ENCODE measurements around the gene CHEK1.
"Not testable (repeated sequence)": the region's sequence is repeated elsewhere in the genome, so short reads cannot be mapped to it uniquely, and the experiment has no call there.

The CHEK1 gene

DNA sequence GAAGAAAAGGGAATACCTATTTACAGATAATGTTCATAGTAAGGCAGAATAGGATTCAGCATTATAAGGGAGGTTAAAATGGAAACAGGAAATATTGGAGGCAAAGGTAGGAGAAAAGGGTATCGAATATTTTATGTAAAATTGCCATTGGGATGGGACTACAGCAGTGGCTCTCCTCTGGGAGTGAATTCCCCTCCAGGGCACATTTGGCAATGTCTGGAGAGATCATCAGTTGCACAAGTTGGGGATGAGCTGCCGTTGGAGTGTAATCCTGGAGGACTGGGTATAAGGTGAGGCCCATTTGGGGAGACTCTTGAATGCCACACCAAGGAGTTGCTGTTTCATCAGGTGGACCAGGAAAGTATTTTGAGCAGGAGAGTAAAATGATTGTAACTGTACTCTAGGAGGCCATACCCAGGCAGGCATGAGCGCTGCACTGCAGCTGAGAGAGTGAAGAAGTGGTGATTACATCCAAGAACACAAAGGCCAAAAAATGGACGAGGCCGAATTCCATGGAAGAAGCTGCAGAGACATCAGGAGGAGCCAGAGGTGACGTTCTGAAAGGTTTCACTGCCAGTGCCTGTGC lies 64.4 kb downstream of the CHEK1 start:
- no peak overlapping the region for H3K4me3 ChIP-seq (ENCODE audit: low read length)
- TF ChIP-seq, protein P1, sequence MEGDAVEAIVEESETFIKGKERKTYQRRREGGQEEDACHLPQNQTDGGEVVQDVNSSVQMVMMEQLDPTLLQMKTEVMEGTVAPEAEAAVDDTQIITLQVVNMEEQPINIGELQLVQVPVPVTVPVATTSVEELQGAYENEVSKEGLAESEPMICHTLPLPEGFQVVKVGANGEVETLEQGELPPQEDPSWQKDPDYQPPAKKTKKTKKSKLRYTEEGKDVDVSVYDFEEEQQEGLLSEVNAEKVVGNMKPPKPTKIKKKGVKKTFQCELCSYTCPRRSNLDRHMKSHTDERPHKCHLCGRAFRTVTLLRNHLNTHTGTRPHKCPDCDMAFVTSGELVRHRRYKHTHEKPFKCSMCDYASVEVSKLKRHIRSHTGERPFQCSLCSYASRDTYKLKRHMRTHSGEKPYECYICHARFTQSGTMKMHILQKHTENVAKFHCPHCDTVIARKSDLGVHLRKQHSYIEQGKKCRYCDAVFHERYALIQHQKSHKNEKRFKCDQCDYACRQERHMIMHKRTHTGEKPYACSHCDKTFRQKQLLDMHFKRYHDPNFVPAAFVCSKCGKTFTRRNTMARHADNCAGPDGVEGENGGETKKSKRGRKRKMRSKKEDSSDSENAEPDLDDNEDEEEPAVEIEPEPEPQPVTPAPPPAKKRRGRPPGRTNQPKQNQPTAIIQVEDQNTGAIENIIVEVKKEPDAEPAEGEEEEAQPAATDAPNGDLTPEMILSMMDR (conservative IDR thresholded peaks at IDR 0.05; ENCODE audit: low read length): no peak
- DNase-seq (ENCODE audit: low read depth): no peak

DNA sequence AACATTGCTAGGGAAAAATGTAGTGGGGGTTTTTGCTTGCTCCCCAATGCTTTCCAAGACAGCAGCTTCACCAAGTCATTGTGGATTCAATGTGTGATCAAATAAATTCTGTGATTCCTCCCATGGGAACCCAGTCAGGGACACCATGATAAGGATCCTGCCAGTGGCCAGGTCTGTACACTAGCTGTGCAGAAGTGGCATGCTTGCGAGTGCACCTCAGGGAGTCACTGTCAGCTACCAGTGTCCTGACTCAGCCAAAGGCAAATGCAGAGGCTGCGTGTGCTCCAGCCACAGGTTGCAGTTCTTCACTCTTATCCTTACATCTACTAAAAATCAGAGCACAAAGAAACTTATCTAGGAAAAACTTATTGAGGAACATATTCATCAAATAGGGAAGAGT lies 65.0 kb downstream of the CHEK1 start:
- H3K4me3 ChIP-seq (ENCODE audit: low read length): no peak overlapping the region
- TF ChIP-seq, protein P1 (conservative IDR thresholded peaks at IDR 0.05; ENCODE audit: low read length): no peak

DNA sequence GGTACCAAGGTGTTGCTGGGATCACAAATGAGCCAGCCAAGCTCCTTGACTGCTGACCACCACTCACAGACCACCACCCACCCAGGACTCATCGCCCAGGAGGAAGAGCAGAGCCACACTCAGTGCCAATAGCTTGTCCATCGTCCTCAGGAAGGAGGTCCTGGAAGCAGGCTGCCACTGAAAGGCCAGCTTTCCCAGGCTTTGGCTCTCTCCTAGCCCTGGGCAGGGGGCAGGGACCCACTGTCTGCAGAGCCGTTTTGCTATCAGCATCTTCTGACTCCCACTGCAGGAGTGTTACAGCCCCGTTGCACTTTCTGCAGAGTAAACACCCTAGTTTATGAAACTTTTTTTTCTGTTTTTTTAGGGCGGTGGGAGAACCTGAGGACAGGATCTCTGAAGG lies 67.9 kb downstream of the CHEK1 start:
- no peak for DNase-seq (ENCODE audit: low read depth)
- TF ChIP-seq, protein P1 (conservative IDR thresholded peaks at IDR 0.05; ENCODE audit: low read length): no peak
- H3K4me3 ChIP-seq (ENCODE audit: low read length): no peak overlapping the region

More for the DNA sequence above, 65.0 kb downstream of the CHEK1 start:
- no peak for DNase-seq (ENCODE audit: low read depth)

DNA sequence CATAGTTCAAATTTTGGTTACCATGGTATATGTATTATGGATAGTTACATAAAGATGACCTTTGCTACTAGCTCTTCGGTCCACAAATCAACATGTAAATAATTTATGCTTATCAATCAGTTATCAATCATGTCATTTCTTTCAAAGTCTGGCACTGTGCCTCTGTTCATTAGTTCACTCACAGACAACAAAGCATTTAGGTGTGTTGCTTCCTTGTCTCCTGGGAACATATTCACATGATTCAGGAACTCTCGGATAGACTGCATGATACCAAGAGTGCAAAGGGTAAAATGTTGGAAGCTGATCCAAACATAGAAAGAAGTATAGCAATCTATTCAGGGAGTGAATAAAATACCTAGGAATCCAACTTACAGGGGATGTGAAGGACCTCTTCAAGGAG lies 70.0 kb downstream of the CHEK1 start:
- TF ChIP-seq, protein P1 (conservative IDR thresholded peaks at IDR 0.05; ENCODE audit: low read length): no peak

DNA sequence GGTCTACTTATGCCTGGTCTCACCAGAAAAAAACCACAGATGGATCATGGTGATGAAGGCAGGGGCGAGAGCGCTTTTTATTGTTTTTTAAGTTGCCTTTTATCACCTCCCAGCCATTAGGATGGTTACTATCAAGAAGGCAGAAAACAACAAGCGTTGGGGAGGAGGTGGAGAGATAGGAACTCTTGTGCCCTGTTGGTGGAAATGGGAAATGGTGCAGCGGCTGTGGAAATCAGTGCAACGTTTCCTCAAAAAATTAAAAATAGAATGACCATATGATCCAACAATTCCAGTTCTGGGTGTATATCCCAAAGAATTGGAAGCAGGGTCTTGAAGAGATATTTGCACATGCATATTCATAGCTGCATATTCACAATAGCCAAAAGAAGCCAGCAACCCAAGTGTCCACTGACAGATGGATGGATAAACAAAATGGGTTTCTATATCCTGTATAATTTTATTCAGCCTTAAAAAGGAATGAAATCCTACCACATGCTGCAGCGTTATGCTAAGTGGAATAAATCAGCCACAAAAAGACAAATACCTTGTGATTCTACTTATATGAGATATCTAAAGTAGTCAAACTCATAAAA lies 76.2 kb downstream of the CHEK1 start:
- no peak for DNase-seq (ENCODE audit: low read depth)
- TF ChIP-seq, protein P1 (conservative IDR thresholded peaks at IDR 0.05; ENCODE audit: low read length): no peak
- no peak overlapping the region for H3K4me3 ChIP-seq (ENCODE audit: low read length)

More for the DNA sequence above, 70.0 kb downstream of the CHEK1 start:
- DNase-seq (ENCODE audit: low read depth): no peak
- no peak overlapping the region for H3K4me3 ChIP-seq (ENCODE audit: low read length)

DNA sequence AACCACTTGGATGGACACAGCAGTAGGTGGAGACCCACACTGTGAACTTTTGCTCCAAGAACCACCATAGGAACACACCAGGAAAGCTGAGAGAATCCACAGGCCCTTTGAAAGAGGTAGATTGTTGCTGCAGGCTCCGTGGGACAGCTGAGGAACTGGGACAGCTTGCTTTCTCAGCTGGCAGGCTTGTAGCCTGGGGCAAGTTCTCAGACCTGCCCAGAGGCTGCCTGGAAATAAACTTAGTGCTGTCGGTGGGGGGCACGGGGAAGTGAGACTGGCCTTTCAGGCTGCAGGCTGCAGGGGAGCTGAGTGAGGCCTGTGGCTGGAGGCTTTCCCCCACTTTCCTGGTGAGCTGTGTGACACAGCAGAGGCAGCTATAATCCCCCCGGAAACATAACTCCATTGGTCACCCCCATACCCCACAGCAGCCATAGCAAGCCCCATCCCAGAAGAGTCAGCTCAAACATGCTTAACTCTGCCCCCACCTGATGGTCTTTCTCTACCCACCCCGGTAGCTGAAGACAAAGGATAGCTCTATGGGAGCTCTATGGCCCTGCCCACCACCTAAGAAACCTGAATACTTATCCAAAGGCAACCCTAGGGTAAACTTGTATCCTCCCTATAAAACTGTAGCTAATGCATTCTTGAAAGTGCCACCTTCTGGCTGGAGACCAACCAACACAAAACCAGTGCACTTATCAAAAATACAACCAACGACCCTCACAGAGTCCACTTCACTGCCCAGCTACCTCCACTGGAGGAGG lies 77.1 kb downstream of the CHEK1 start:
- DNase-seq (ENCODE audit: low read depth): no peak
- no peak overlapping the region for H3K4me3 ChIP-seq (ENCODE audit: low read length)
- TF ChIP-seq, protein P1 (conservative IDR thresholded peaks at IDR 0.05; ENCODE audit: low read length): no peak

DNA sequence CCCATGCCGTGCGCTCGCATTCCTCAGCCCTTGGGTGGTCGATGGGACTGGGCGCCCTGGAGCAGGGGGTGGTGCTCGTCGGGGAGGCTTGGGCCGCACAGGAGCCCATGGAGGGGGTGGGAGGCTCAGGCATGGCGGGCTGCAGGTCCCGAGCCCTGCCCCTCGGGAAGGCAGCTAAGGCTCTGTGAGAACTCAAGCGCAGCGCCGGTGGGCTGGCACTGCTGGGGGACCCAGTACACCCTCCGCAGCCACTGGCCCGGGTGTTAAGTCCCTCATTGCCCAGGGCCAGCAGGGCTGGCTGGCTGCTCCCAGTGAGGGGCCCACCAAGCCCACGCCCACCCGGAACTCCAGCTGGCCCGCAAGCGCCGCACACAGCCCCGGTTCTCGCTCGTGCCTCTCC lies 79.7 kb downstream of the CHEK1 start:
- DNase-seq (ENCODE audit: low read depth): not testable (repeated sequence)

More for the DNA sequence above, 79.7 kb downstream of the CHEK1 start:
- not testable (repeated sequence) for H3K4me3 ChIP-seq (ENCODE audit: low read length)

Data from AG10803 (cell line).